A549 (cell line): ENCODE measurements around the gene RABGAP1L.

ENCODE experiments used
- ATOH8 ChIP-seq: fragments of 250-450 bp; sonication (Bioruptor Pico); IDR thresholded peaks from 2 replicates; pipeline ENCODE4 v1.5.0; 2020; ENCODE audit warnings: low read depth, mild to moderate bottlenecking, moderate library complexity
- BCL3 ChIP-seq: fragments of >200 bp; sonication (Bioruptor Twin); formaldehyde crosslinking; IDR thresholded peaks from 3 replicates; pipeline ENCODE4 v1.6.1; 2016
- CBX2 ChIP-seq: fragments of 200-600 bp; sonication (generic); IDR thresholded peaks from 2 replicates; pipeline ENCODE4 v1.6.1; 2016; ENCODE audit warnings: low read depth, mild to moderate bottlenecking, borderline replicate concordance
- CHD2 ChIP-seq: fragments of 150-350 bp; IDR thresholded peaks from 2 replicates; pipeline ENCODE4 v1.6.1; 2014; ENCODE audit warnings: low read length; ENCODE audit not compliant: partially characterized antibody
- CHD4 ChIP-seq: fragments of 200-600 bp; sonication (generic); IDR thresholded peaks from 2 replicates; pipeline ENCODE4 v1.6.1; 2016; ENCODE audit warnings: antibody characterized with exemption, mild to moderate bottlenecking, borderline replicate concordance
- CTCF ChIP-seq: fragments of >200 bp; sonication (Bioruptor Twin); formaldehyde crosslinking; IDR thresholded peaks from 3 replicates; pipeline ENCODE4 v1.5.1; 2016
- EP300 ChIP-seq, 2 experiments: fragments of >200 bp; sonication (Bioruptor Twin); formaldehyde crosslinking; IDR thresholded peaks; 2 replicates in 1 of 2; 3 replicates in 1 of 2; pipeline ENCODE4 v1.6.1; 2016 to 2017
- GATA3 ChIP-seq: IDR thresholded peaks from 2 replicates; pipeline ENCODE4 v1.6.1; 2012; ENCODE audit warnings: borderline replicate concordance
- MAFK ChIP-seq: fragments of 450-650 bp; IDR thresholded peaks from 2 replicates; pipeline ENCODE4 v1.6.1; 2014; ENCODE audit not compliant: partially characterized antibody
- MAX ChIP-seq: IDR thresholded peaks from 2 replicates; pipeline ENCODE4 v1.6.1; 2012
- MAZ ChIP-seq: fragments of 150-350 bp; IDR thresholded peaks from 2 replicates; pipeline ENCODE4 v1.6.1; 2014; ENCODE audit warnings: antibody characterized with exemption, low read depth, low read length, borderline replicate concordance
- POLR2A ChIP-seq: IDR thresholded peaks from 2 replicates; pipeline ENCODE4 v1.6.1; 2012; ENCODE audit warnings: mild to moderate bottlenecking, low read length
- REST ChIP-seq: fragments of 200-600 bp; sonication (generic); IDR thresholded peaks from 2 replicates; pipeline ENCODE4 v1.6.1; 2016; ENCODE audit warnings: antibody characterized with exemption, mild to moderate bottlenecking, moderate library complexity
- SMC3 ChIP-seq: fragments of >200 bp; sonication (Bioruptor Twin); formaldehyde crosslinking; IDR thresholded peaks from 3 replicates; pipeline ENCODE4 v1.6.1; 2018; ENCODE audit warnings: inconsistent platforms

GRCh38 chr1:174724219-174724618, 564.9 kb downstream of the RABGAP1L start:
- TF ChIP-seq CTCF (no peak), CHD2 (no peak), SMC3 (no peak), POLR2A (no peak), CBX2 (no peak), EP300 (IDR thresholded peaks at IDR 0.05) (no peak), REST (no peak), MAZ (no peak), GATA3 (no peak), BCL3 (no peak), MAX (no peak), ATOH8 (CRISPR knock-in tag) (no peak), MAFK (no peak), CHD4 (no peak)
